Effector memory CD8-positive, alpha-beta T cell (primary cell): ENCODE results near the gene KDM1A.
"Not testable (repeated sequence)": the region's sequence is repeated elsewhere in the genome, so short reads cannot be mapped to it uniquely, and the experiment has no call there.

Source experiments
- ATAC-seq: fragments of 150-1000 bp; cut with Tn5 transposase; replicated peaks from 2 replicates; pipeline ENCODE4 v1.10.0; 2021; ENCODE audit warnings: mild to moderate bottlenecking, moderate library complexity
- DNase-seq, 3 experiments: peaks; one replicate each; pipeline ENCODE4 v3.0.0; 2021
- H3K27ac Mint-ChIP-seq, 2 donors: one replicate each; pipeline ENCODE4 v1.8.0; 2022; ENCODE audit warnings: mild to moderate bottlenecking in 2 of 2, mixed read lengths in 2 of 2, moderate library complexity in 2 of 2
- H3K27me3 Mint-ChIP-seq, 2 donors: one replicate each; pipeline ENCODE4 v1.8.0; 2022; ENCODE audit warnings: mixed read lengths in 2 of 2
- H3K36me3 Mint-ChIP-seq: one replicate; pipeline ENCODE4 v1.8.0; 2022; ENCODE audit warnings: mild to moderate bottlenecking, moderate library complexity, mixed read lengths; ENCODE audit not compliant: insufficient read depth
- H3K4me1 Mint-ChIP-seq, 2 donors: one replicate each; pipeline ENCODE4 v1.8.0; 2022; ENCODE audit warnings: low read depth in 2 of 2, mixed read lengths in 2 of 2
- H3K4me3 Mint-ChIP-seq, 2 donors: one replicate each; pipeline ENCODE4 v1.8.0; 2022; ENCODE audit warnings: mild to moderate bottlenecking in 2 of 2, mixed read lengths in 2 of 2, moderate library complexity in 2 of 2
- H3K9me3 Mint-ChIP-seq, 2 donors: one replicate each; pipeline ENCODE4 v1.8.0; 2022; ENCODE audit warnings: mixed read lengths in 2 of 2

KDM1A gene

DNA sequence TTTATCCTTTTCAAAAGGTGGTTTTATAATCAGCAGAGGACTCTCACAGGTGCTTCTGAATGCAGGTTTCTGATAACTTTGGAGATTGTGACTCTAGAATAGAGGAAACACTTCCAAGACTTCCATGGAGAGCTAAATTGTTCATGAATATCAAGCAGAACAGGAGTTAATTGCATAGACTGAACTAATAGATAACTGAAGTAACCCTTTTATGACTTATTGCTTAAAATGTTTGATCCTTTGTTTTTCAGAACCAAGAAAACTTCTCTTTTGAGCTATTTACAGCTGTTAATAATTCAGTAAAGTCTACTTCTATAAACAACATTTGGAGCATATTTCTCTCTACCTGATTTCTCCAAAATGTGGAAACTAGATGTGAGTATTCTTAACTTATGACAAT is 23.5 kb upstream of the KDM1A start:
- ATAC-seq (no peak), DNase-seq (no peak)
- Mint-ChIP-seq H3K27ac (no peak overlapping the region), H3K27me3 (peaks cover 0 to 4% of the 10 kb centered on the region in 2 donors), H3K9me3 (no peaks in the 10 kb centered on the region), H3K4me1 (no peaks in the 10 kb centered on the region), H3K36me3 (no peaks in the 10 kb centered on the region), H3K4me3 (no peak overlapping the region)

GRCh38 chr1:22997528-22997927 is 21.7 kb upstream of the KDM1A start:
- not testable (repeated sequence) for H3K27me3 Mint-ChIP-seq, H3K9me3 Mint-ChIP-seq, H3K36me3 Mint-ChIP-seq, ATAC-seq, H3K4me1 Mint-ChIP-seq, H3K27ac Mint-ChIP-seq, DNase-seq, H3K4me3 Mint-ChIP-seq

DNA sequence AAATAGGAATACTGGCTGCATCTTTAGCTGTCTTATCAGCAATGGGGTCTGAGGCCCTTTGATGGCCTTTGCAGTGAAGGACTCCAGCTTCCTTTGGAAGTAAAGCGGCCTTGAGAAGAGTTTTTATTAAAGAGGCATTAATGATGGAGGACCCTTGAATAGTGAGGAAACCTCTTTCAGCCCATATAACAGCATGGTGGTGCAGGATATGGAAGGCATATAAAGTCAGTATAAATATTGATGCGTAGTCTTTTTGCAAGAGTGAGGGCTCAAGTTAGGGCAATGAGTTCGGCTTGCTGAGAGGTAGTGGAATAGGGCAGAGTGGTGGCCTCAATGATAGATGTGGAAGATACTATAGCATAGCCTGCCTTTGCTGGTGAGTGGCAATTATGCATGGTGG is 19.1 kb upstream of the KDM1A start:
- H3K4me3 Mint-ChIP-seq, H3K27ac Mint-ChIP-seq, DNase-seq, ATAC-seq, H3K27me3 Mint-ChIP-seq, H3K4me1 Mint-ChIP-seq, H3K9me3 Mint-ChIP-seq, H3K36me3 Mint-ChIP-seq: not testable (repeated sequence)

DNA sequence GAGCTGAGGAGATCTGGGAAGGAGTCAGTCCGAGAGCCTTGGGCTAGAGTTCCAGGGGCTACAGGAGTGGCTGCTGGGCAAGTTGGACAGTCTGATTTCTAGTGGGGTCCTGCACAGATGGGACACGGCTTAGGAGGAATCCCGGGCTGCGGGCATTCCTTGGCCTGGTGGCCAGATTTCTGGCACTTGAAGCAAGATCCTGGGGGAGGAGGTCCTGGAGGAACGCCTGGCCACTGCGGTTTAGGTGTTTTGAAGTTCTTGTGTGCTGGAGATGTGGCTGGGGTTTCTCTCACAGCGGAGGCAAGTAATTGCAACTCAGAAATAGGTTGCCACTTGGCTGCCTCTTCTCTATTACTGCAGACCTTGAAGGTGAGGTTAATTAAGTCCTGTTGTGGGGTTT is 17.1 kb upstream of the KDM1A start:
- not testable (repeated sequence) for H3K36me3 Mint-ChIP-seq, ATAC-seq, H3K4me3 Mint-ChIP-seq, H3K9me3 Mint-ChIP-seq, H3K27ac Mint-ChIP-seq, H3K4me1 Mint-ChIP-seq, DNase-seq
- peaks cover 7 to 16% of the 10 kb centered on the region in 2 donors for H3K27me3 Mint-ChIP-seq

GRCh38 chr1:23004112-23004511 is 15.2 kb upstream of the KDM1A start:
- H3K27ac Mint-ChIP-seq, result no peak overlapping the region
- H3K9me3 Mint-ChIP-seq, result no peaks in the 10 kb centered on the region
- no peak for DNase-seq

DNA sequence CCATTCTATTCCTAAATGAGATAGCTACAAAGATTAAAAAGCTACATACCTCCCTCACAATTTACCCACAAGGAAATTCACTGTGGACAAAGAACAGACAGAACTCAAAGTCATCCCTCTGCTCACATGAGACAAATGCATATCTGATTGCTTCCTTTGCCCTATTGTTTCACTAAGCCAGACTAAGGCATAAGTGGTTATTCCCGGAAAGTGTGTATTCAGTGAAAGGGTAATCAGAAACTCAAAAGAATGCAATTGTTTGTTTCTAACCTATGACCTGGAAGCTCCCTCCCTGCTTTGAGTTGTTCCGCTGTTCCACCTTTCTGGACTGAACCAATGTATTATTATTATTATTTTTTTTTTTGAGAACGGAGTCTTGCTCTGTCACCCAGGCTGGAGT is 14.5 kb upstream of the KDM1A start:
- not testable (repeated sequence) for H3K36me3 Mint-ChIP-seq, H3K27ac Mint-ChIP-seq, H3K9me3 Mint-ChIP-seq

More at GRCh38 chr1:23004112-23004511, 15.2 kb upstream of the KDM1A start:
- Mint-ChIP-seq H3K27me3 (peaks cover 9 to 20% of the 10 kb centered on the region in 2 donors), H3K4me3 (no peak overlapping the region), H3K4me1 (no peaks in the 10 kb centered on the region), H3K36me3 (no peaks in the 10 kb centered on the region)
- no peak for ATAC-seq

DNA sequence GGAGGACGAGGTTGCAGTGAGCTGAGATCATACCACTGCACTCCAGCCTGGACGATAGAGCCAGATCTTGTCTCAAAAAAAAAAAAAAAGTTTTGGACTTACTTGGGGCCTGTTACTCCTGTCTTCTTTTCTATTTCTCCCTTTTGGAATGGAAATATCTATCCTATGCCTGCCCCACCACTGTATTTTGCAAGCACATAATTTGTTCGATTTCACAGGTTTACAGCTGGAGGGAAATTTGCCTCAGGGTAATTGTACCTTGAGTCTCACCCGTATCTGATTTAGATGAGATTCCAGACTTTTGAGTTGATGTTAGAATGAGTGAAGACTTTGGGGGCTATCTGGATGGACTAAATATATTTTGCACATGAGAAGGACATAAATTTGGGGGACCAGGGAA is 12.2 kb upstream of the KDM1A start:
- Mint-ChIP-seq H3K27ac (no peak overlapping the region), H3K9me3 (no peaks in the 10 kb centered on the region)

More for the DNA sequence above, 14.5 kb upstream of the KDM1A start:
- DNase-seq, ATAC-seq, H3K4me3 Mint-ChIP-seq, H3K4me1 Mint-ChIP-seq: not testable (repeated sequence)
- peaks cover 14 to 26% of the 10 kb centered on the region in 2 donors for H3K27me3 Mint-ChIP-seq

GRCh38 chr1:23008901-23009300 is 10.4 kb upstream of the KDM1A start:
- peaks cover 21 to 31% of the 10 kb centered on the region in 2 donors for H3K27me3 Mint-ChIP-seq
- ATAC-seq, result no peak
- H3K9me3 Mint-ChIP-seq, result no peaks in the 10 kb centered on the region
- no peaks in the 10 kb centered on the region for H3K36me3 Mint-ChIP-seq
- H3K4me1 Mint-ChIP-seq, result no peaks in the 10 kb centered on the region
- DNase-seq, result no peak
- no peak overlapping the region for H3K4me3 Mint-ChIP-seq
- no peak overlapping the region for H3K27ac Mint-ChIP-seq

More for the DNA sequence above, 12.2 kb upstream of the KDM1A start:
- no peak for ATAC-seq
- Mint-ChIP-seq H3K36me3 (no peaks in the 10 kb centered on the region), H3K4me1 (no peaks in the 10 kb centered on the region), H3K27me3 (peaks cover 21 to 31% of the 10 kb centered on the region in 2 donors), H3K4me3 (no peak overlapping the region)
- DNase-seq, result no peak

GRCh38 chr1:23010025-23010424 is 9.2 kb upstream of the KDM1A start:
- ATAC-seq, H3K4me1 Mint-ChIP-seq, H3K36me3 Mint-ChIP-seq, H3K9me3 Mint-ChIP-seq, H3K4me3 Mint-ChIP-seq, DNase-seq, H3K27ac Mint-ChIP-seq: not testable (repeated sequence)
- H3K27me3 Mint-ChIP-seq, result peaks cover 21 to 31% of the 10 kb centered on the region in 2 donors

DNA sequence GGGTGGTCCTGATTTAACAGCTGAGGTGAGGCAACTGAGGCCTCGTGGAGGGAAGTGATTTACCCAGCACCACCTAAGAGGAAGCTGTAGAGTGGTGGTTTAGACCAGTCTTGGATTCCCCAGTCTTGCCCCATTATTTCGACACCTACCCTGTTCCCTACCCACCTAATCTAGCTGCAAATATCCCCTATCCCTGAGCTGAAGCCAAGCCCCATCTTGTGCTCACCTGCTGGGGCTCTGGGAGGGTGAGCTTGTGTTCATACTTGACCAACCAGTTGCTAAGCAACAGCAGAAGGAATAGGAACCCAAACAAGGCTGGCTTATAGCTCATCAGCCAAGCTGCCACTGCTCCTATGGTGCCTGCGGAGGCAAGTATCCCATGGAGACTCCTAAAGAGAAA is 5.6 kb upstream of the KDM1A start:
- ATAC-seq, result no peak
- no peak overlapping the region for H3K27ac Mint-ChIP-seq
- H3K4me3 Mint-ChIP-seq, result no peak overlapping the region
- peaks cover 3% of the 10 kb centered on the region for H3K36me3 Mint-ChIP-seq
- peaks cover 4 to 7% of the 10 kb centered on the region in 2 donors for H3K4me1 Mint-ChIP-seq
- no peaks in the 10 kb centered on the region for H3K9me3 Mint-ChIP-seq
- peaks cover 11% of the 10 kb centered on the region in 2 donors for H3K27me3 Mint-ChIP-seq
- no peak for DNase-seq

GRCh38 chr1:23018661-23019093 is 591 bp upstream of the KDM1A start:
- peaks cover 9% of the 10 kb centered on the region for H3K36me3 Mint-ChIP-seq
- peak overlapping the region; percentile 88 to 94 for H3K27ac Mint-ChIP-seq
- H3K4me3 Mint-ChIP-seq, result peak overlapping the region; percentile 91 to 93
- H3K4me1 Mint-ChIP-seq, result peaks cover 30 to 46% of the 10 kb centered on the region in 2 donors
- no peaks in the 10 kb centered on the region for H3K27me3 Mint-ChIP-seq
- DNase-seq (no peak), ATAC-seq (no peak)
- no peaks in the 10 kb centered on the region for H3K9me3 Mint-ChIP-seq

GRCh38 chr1:23019863-23020625 is 776 bp downstream of the KDM1A start:
- Mint-ChIP-seq H3K4me1 (peaks cover 34 to 58% of the 10 kb centered on the region in 2 donors), H3K4me3 (peak overlapping the region; percentile 91 to 93), H3K27ac (peak overlapping the region; percentile 88 to 94), H3K36me3 (peaks cover 9% of the 10 kb centered on the region), H3K9me3 (no peaks in the 10 kb centered on the region), H3K27me3 (no peaks in the 10 kb centered on the region)
- ATAC-seq (peak; percentile 2), DNase-seq (peak in 2 of 3 experiments; percentile 3 to 5)

DNA sequence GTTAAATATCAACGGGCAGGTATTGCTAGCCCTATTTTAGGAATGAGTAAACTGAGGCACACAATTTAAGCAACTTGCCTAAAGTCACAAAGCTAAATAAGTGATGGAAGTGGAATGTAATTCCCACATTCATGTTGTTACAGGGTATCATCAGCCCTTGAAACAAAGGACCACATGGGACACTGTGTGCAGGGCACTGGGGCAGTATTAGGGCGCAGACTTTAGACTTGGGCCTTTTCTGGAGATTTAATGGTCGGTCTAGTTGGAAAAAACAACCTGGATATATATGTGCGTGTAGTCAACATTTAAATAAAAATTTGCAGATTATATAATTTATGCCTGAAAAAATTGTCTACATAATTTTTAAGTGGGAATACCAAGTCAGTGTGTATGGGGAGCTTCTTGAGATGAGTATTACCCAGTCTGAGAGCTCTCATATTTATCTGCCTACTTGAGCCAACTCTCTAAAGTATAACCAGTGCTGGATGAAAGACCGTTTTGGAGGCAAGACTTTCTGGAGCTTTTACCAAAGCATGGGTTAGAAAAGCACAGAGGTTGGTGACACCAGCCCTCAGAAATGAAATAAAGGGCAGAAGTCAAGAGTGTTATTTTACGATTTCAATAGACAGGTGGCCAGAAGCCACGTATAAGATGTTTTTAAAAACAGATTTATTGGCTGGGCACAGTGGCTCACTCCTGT is 1.6 kb downstream of the KDM1A start:
- H3K9me3 Mint-ChIP-seq, result no peaks in the 10 kb centered on the region
- DNase-seq (no peak), ATAC-seq (no peak)
- peaks cover 34 to 60% of the 10 kb centered on the region in 2 donors for H3K4me1 Mint-ChIP-seq
- H3K36me3 Mint-ChIP-seq, result peaks cover 9% of the 10 kb centered on the region
- no peaks in the 10 kb centered on the region for H3K27me3 Mint-ChIP-seq
- H3K4me3 Mint-ChIP-seq, result peak overlapping the region; percentile 91 to 93
- peak overlapping the region in 1 of 2 donors; percentile 88 for H3K27ac Mint-ChIP-seq

- Mint-ChIP-seq H3K9me3 (no peaks in the 10 kb centered on the region), H3K27ac (no peak overlapping the region), H3K4me3 (no peak overlapping the region), H3K27me3 (no peaks in the 10 kb centered on the region), H3K36me3 (peaks cover 9% of the 10 kb centered on the region), H3K4me1 (peaks cover 40 to 67% of the 10 kb centered on the region in 2 donors)
- ATAC-seq (no peak), DNase-seq (no peak)
These were observed 2.6 kb downstream of the KDM1A start for GRCh38 chr1:23021834-23022233.
